IMR-90 (cell line): Measurements from ENCODE around the gene IFNAR2. TPM values are rescaled to one million over a fixed set of nuclear protein-coding genes. Genes with fewer than 3 reads are reported as not detected.

Experiments
- ATAC-seq: fragments of 200-7000 bp; cut with Tn5 transposase; 2 replicates; pipeline ENCODE4 v1.9.1; 2020; ENCODE audit warnings: low read depth, mild to moderate bottlenecking, moderate library complexity
- BruUV-seq: library from RNA; stranded (reverse); fragments of 400-500 nt; replicated peaks from 2 replicates; lab custom pipeline; 2021; lab: Mats Ljungman, UMichigan
- CTCF ChIA-PET: fragments of 300-600 bp; formaldehyde crosslinking; extraction: SDS; loops from one replicate; lab custom pipeline; 2021; ENCODE audit warnings: antibody characterized with exemption; lab: Yijun Ruan, JAX
- POLR2A ChIA-PET: fragments of 300-600 bp; sonication (Branson Sonifier 250); formaldehyde crosslinking; loops from one replicate; lab custom pipeline; 2022; ENCODE audit warnings: antibody characterized with exemption; ENCODE audit not compliant: unreplicated experiment; lab: Charles Lee
- DNase-seq: peaks from one replicate; pipeline ENCODE4 v3.0.0; 2013
- H2AFZ ChIP-seq: replicated peaks from 2 replicates; pipeline ENCODE3; 2013; ENCODE audit warnings: low read length, mild to moderate bottlenecking; ENCODE audit not compliant: poor library complexity
- H2AK5ac ChIP-seq: 2 replicates; pipeline ENCODE4 v1.6.1; 2013; ENCODE audit warnings: low read depth, low read length, inconsistent platforms
- H2AK9ac ChIP-seq: replicated peaks from 2 replicates; pipeline ENCODE3; 2013; ENCODE audit warnings: mild to moderate bottlenecking, low read depth, low read length, moderate library complexity; ENCODE audit not compliant: poor library complexity
- H2BK120ac ChIP-seq: 2 replicates; pipeline ENCODE4 v1.6.1; 2013; ENCODE audit warnings: low read depth, low read length, inconsistent platforms
- H2BK15ac ChIP-seq: 3 replicates; pipeline ENCODE4 v1.6.1; 2013; ENCODE audit warnings: low read depth, low read length, inconsistent platforms
- H2BK20ac ChIP-seq: 2 replicates; pipeline ENCODE4 v1.6.1; 2013; ENCODE audit warnings: low read depth, mild to moderate bottlenecking, inconsistent platforms, low read length, moderate library complexity
- H2BK5ac ChIP-seq: 2 replicates; pipeline ENCODE4 v1.6.1; 2013; ENCODE audit warnings: mild to moderate bottlenecking, low read depth, low read length, inconsistent platforms; ENCODE audit not compliant: poor library complexity, severe bottlenecking
- H3K14ac ChIP-seq: replicated peaks from 2 replicates; pipeline ENCODE4 v1.6.1; 2013; ENCODE audit warnings: low read depth, low read length, inconsistent platforms
- H3K18ac ChIP-seq: 2 replicates; pipeline ENCODE4 v1.6.1; 2013; ENCODE audit warnings: low read depth, low read length, control low read depth
- H3K23ac ChIP-seq: 2 replicates; pipeline ENCODE4 v1.6.1; 2013; ENCODE audit warnings: low read depth, low read length, inconsistent platforms
- H3K27ac ChIP-seq: 2 replicates; pipeline ENCODE4 v1.5.1; 2013; ENCODE audit warnings: mild to moderate bottlenecking, control low read depth, low read length; ENCODE audit not compliant: insufficient read depth
- H3K27me3 ChIP-seq: 2 replicates; pipeline ENCODE4 v1.6.1; 2013; ENCODE audit warnings: low read length; ENCODE audit not compliant: control insufficient read depth, insufficient read depth
- H3K36me3 ChIP-seq: 2 replicates; pipeline ENCODE4 v1.6.1; 2013; ENCODE audit warnings: low read length, mixed read lengths; ENCODE audit not compliant: control insufficient read depth, insufficient read depth
- H3K4ac ChIP-seq: 2 replicates; pipeline ENCODE4 v1.6.1; 2013; ENCODE audit warnings: low read depth, low read length, inconsistent platforms
- H3K4me1 ChIP-seq: 2 replicates; pipeline ENCODE4 v1.6.1; 2013; ENCODE audit warnings: low read length, mixed read lengths; ENCODE audit not compliant: control insufficient read depth, insufficient read depth
- H3K4me2 ChIP-seq: 2 replicates; pipeline ENCODE4 v1.6.1; 2013; ENCODE audit warnings: low read depth, mild to moderate bottlenecking, control low read depth, low read length, moderate library complexity
- H3K4me3 ChIP-seq: 2 replicates; pipeline ENCODE4 v1.5.1; 2013; ENCODE audit warnings: low read depth, mild to moderate bottlenecking, control low read depth, low read length, moderate library complexity; ENCODE audit not compliant: insufficient read depth
- H3K56ac ChIP-seq: 2 replicates; pipeline ENCODE4 v1.6.1; 2013; ENCODE audit warnings: low read length, inconsistent platforms; ENCODE audit not compliant: insufficient read depth; ENCODE audit errors: extremely low read depth
- H3K79me1 ChIP-seq, 2 experiments: 2 replicates each; pipeline ENCODE4 v1.6.1; 2013; ENCODE audit warnings: low read length in 2 of 2, inconsistent platforms in 1 of 2, low read depth in 1 of 2
- H3K9ac ChIP-seq: 2 replicates; pipeline ENCODE4 v1.6.1; 2013; ENCODE audit warnings: low read depth, low read length, control low read depth
- H3K9me1 ChIP-seq: 2 replicates; pipeline ENCODE4 v1.6.1; 2013; ENCODE audit warnings: low read length, inconsistent platforms; ENCODE audit not compliant: insufficient read depth
- H3K9me3 ChIP-seq: 2 replicates; pipeline ENCODE4 v1.6.1; 2013; ENCODE audit warnings: low read length; ENCODE audit not compliant: control insufficient read depth, insufficient read depth
- H4K20me1 ChIP-seq: 2 replicates; pipeline ENCODE4 v1.6.1; 2013; ENCODE audit warnings: low read length, inconsistent platforms; ENCODE audit not compliant: insufficient read depth
- H4K5ac ChIP-seq: 2 replicates; pipeline ENCODE4 v1.6.1; 2013; ENCODE audit warnings: mild to moderate bottlenecking, low read depth, low read length, control low read depth
- H4K8ac ChIP-seq, 2 experiments: 2 replicates each; pipeline ENCODE4 v1.6.1; 2013; ENCODE audit warnings: low read depth in 2 of 2, low read length in 2 of 2, control low read depth in 1 of 2, inconsistent platforms in 1 of 2
- H4K91ac ChIP-seq: 2 replicates; pipeline ENCODE4 v1.6.1; 2013; ENCODE audit warnings: low read depth, low read length, inconsistent platforms; ENCODE audit not compliant: insufficient read depth
- BHLHE40 ChIP-seq: fragments of 150-350 bp; IDR thresholded peaks from 2 replicates; pipeline ENCODE4 v1.6.1; 2016; ENCODE audit warnings: mild to moderate bottlenecking, low read depth, low read length
- ELK1 ChIP-seq: fragments of 150-350 bp; IDR thresholded peaks from 2 replicates; pipeline ENCODE4 v1.6.1; 2016; ENCODE audit warnings: low read depth, mild to moderate bottlenecking, low read length, moderate library complexity, borderline replicate concordance
- FOS ChIP-seq: fragments of 150-350 bp; IDR thresholded peaks from 2 replicates; pipeline ENCODE4 v1.6.1; 2016; ENCODE audit warnings: low read depth, low read length
- NFE2L2 ChIP-seq: fragments of 150-350 bp; IDR thresholded peaks from 2 replicates; pipeline ENCODE4 v1.6.1; 2016; ENCODE audit warnings: low read depth, mild to moderate bottlenecking, low read length
- RAD21 ChIP-seq: IDR thresholded peaks from 2 replicates; pipeline ENCODE4 v1.6.1; 2012; ENCODE audit warnings: low read length, improper control_type of control experiment
- WGBS, 2 experiments: methylation state at CpG; one replicate each; pipeline versions ENCODE4 v1.1.5 to v1.1.7; 2013; ENCODE audit warnings: missing lambda C conversion rate in 2 of 2; ENCODE audit not compliant: insufficient read length in 1 of 2; ENCODE audit errors: extremely low coverage in 2 of 2; 5-methylcytosine and 5-hydroxymethylcytosine counted together
- dilution Hi-C: fragments of 300-500 bp; cut with HindIII; formaldehyde crosslinking; loops from one replicate; pipeline ENCODE4 v1.14.3; 2018; ENCODE audit warnings: low sequenced_read_pairs; ENCODE audit not compliant: unreplicated experiment
- in situ Hi-C: fragments of 300-500 bp; cut with MboI; formaldehyde crosslinking; loops from 3 replicates; pipeline ENCODE4 v1.14.3; 2019; ENCODE audit warnings: low sequenced_read_pairs, inconsistent platforms, mixed read lengths
- intact Hi-C: fragments of 100-400 bp; cut with micrococcal nuclease; formaldehyde crosslinking; loops from 2 replicates; pipeline ENCODE4 v1.10.0; 2022
- polyA plus RNA-seq, 3 experiments: library from polyadenylated mRNA; depleted of rRNA; stranded (reverse); fragments of >200 nt; gene quantifications; 2 replicates each; pipeline ENCODE4 v1.2.3, GENCODE V29; 2012; ENCODE audit warnings: low replicate concordance in 1 of 3
- total RNA-seq: library from RNA; depleted of rRNA; stranded (reverse); fragments of >200 nt; gene quantifications from 2 replicates; pipeline ENCODE4 v1.2.3, GENCODE V29; 2012

Gene IFNAR2
- total and polyA plus RNA-seq, 2 of the 4 experiments (the other 2 are of a cell fraction) = 6.3 to 13.9 TPM

- Histone ChIP-seq H4K5ac (no peak overlapping the region), H3K4me1 (no peaks in the 10 kb centered on the region), H3K27me3 (peaks cover 33% of the 10 kb centered on the region), H2BK120ac (no peak overlapping the region), H3K9me3 (peaks cover 2% of the 10 kb centered on the region), H2AFZ (no peak overlapping the region), H3K9me1 (no peaks in the 10 kb centered on the region), H3K56ac (no peak overlapping the region), H3K18ac (no peak overlapping the region), H3K4me3 (no peak overlapping the region), H4K8ac (no peak overlapping the region), H2AK9ac (no peak overlapping the region), H3K36me3 (no peaks in the 10 kb centered on the region), H2BK15ac (no peak overlapping the region), H3K4ac (no peak overlapping the region), H2AK5ac (no peak overlapping the region), H2BK5ac (no peak overlapping the region), H3K79me1 (no peaks in the 10 kb centered on the region), H4K20me1 (no peaks in the 10 kb centered on the region), H2BK20ac (no peak overlapping the region), H3K23ac (no peak overlapping the region), H3K9ac (no peak overlapping the region), H3K27ac (no peak overlapping the region), H3K14ac (no peak overlapping the region), H4K91ac (no peak overlapping the region), H3K4me2 (no peak overlapping the region)
- DNase-seq (no peak), ATAC-seq (no peak)
- WGBS, 2 experiments = no CpG with 5 or more reads among the region's 4 CpGs
- POLR2A ChIA-PET = no interaction called here
- in situ Hi-C loops = no loop called here
- dilution Hi-C loops = no loop called here
- BruUV-seq = no TSS peak
- CTCF ChIA-PET = interaction anchor here (0.6 to 0.7 kb wide), 2 partner anchors 49 to 199 kb away, joined by 4 to 5 read pairs; no protein-coding TSS in a partner anchor
- intact Hi-C loops = no loop called here
- no peak for TF ChIP-seq NFE2L2
- no peak for TF ChIP-seq RAD21
- no peak for TF ChIP-seq BHLHE40
- TF ChIP-seq ELK1 = no peak
- TF ChIP-seq FOS = no peak
These were observed 40.5 kb upstream of the IFNAR2 start for GRCh38 chr21:33189237-33189636.
